WTC11 (cell line): ENCODE results near the gene IKBKG. TPM values are rescaled to one million over a fixed set of nuclear protein-coding genes. Genes with fewer than 3 reads are reported as not detected.

Experiments used
- ATAC-seq: fragments of 200-7000 bp; cut with Tn5 transposase; 2 replicates; pipeline ENCODE4 v1.10.0; 2021; ENCODE audit warnings: mild to moderate bottlenecking, moderate library complexity
- CTCF ChIA-PET: fragments of 300-600 bp; sonication (Branson Sonifier 250); formaldehyde crosslinking; loops from one replicate; lab custom pipeline; 2021; ENCODE audit warnings: antibody characterized with exemption; lab: Charles Lee
- POLR2A ChIA-PET: fragments of 350-600 bp; sonication (Branson Sonifier 250); formaldehyde crosslinking; loops from one replicate; lab custom pipeline; 2021; ENCODE audit warnings: antibody characterized with exemption; lab: Charles Lee
- DNase-seq: peaks from one replicate; pipeline ENCODE4 v3.0.0; 2021; ENCODE audit warnings: low spot score
- H3K27ac Mint-ChIP-seq: 2 replicates; pipeline ENCODE4 v1.8.0; 2021; ENCODE audit warnings: mixed read lengths
- H3K27me3 Mint-ChIP-seq: 2 replicates; pipeline ENCODE4 v1.8.0; 2021; ENCODE audit warnings: low read depth, mild to moderate bottlenecking, moderate library complexity, mixed read lengths
- H3K36me3 Mint-ChIP-seq: 2 replicates; pipeline ENCODE4 v1.8.0; 2021; ENCODE audit warnings: mixed read lengths
- H3K4me1 Mint-ChIP-seq: 2 replicates; pipeline ENCODE4 v1.8.0; 2022; ENCODE audit warnings: mixed read lengths
- H3K4me3 Mint-ChIP-seq: 2 replicates; pipeline ENCODE4 v1.8.0; 2021; ENCODE audit warnings: mild to moderate bottlenecking, moderate library complexity, mixed read lengths
- H3K9me3 Mint-ChIP-seq: 2 replicates; pipeline ENCODE4 v1.8.0; 2021; ENCODE audit warnings: mixed read lengths
- ARID4B ChIP-seq: sonication (generic); formaldehyde crosslinking; IDR thresholded peaks from 2 replicates; pipeline ENCODE4 v1.8.0; 2023; ENCODE audit warnings: missing genetic modification reagents, mild to moderate bottlenecking, borderline replicate concordance
- ATF1 ChIP-seq: sonication (generic); formaldehyde crosslinking; IDR thresholded peaks from 2 replicates; pipeline ENCODE4 v1.8.1; 2023; ENCODE audit warnings: mild to moderate bottlenecking, moderate library complexity, missing genetic modification reagents
- HMGXB4 ChIP-seq: sonication (generic); formaldehyde crosslinking; IDR thresholded peaks from 2 replicates; pipeline ENCODE4 v1.8.1; 2023; ENCODE audit warnings: mild to moderate bottlenecking, moderate library complexity, missing genetic modification reagents
- JUN ChIP-seq: sonication (generic); formaldehyde crosslinking; IDR thresholded peaks from 2 replicates; pipeline ENCODE4 v1.8.0; 2023; ENCODE audit warnings: mild to moderate bottlenecking, missing genetic modification reagents
- KAT7 ChIP-seq: sonication (generic); formaldehyde crosslinking; IDR thresholded peaks from 2 replicates; pipeline ENCODE4 v1.8.1; 2023; ENCODE audit warnings: missing genetic modification reagents, mild to moderate bottlenecking, borderline replicate concordance
- MXD4 ChIP-seq: fragments of 250-450 bp; sonication (Bioruptor Pico); IDR thresholded peaks from 2 replicates; pipeline ENCODE4 v1.8.0; 2021; ENCODE audit warnings: mild to moderate bottlenecking, moderate library complexity, borderline replicate concordance
- NR3C1 ChIP-seq: sonication (generic); formaldehyde crosslinking; conservative IDR thresholded peaks from 2 replicates; pipeline ENCODE4 v1.8.1; 2023; ENCODE audit warnings: low read depth, mild to moderate bottlenecking, missing genetic modification reagents
- SMAD3 ChIP-seq: sonication (generic); formaldehyde crosslinking; IDR thresholded peaks from 2 replicates; pipeline ENCODE4 v1.8.0; 2022; ENCODE audit warnings: missing genetic modification reagents, mild to moderate bottlenecking, borderline replicate concordance
- SMAD4 ChIP-seq: sonication (generic); formaldehyde crosslinking; IDR thresholded peaks from 2 replicates; pipeline ENCODE4 v1.8.0; 2022; ENCODE audit warnings: mild to moderate bottlenecking, missing genetic modification reagents
- SP1 ChIP-seq: sonication (generic); formaldehyde crosslinking; conservative IDR thresholded peaks from 2 replicates; pipeline ENCODE4 v1.8.1; 2022; ENCODE audit warnings: missing genetic modification reagents
- TCF7 ChIP-seq: sonication (generic); formaldehyde crosslinking; IDR thresholded peaks from 2 replicates; pipeline ENCODE4 v1.8.0; 2022; ENCODE audit warnings: mild to moderate bottlenecking, low read depth, missing genetic modification reagents, moderate library complexity
- TEAD1 ChIP-seq: sonication (generic); formaldehyde crosslinking; IDR thresholded peaks from 2 replicates; pipeline ENCODE4 v1.8.0; 2022; ENCODE audit warnings: mild to moderate bottlenecking, missing genetic modification reagents
- ZNF263 ChIP-seq: sonication (generic); formaldehyde crosslinking; IDR thresholded peaks from 2 replicates; pipeline ENCODE4 v1.8.1; 2022; ENCODE audit warnings: low read depth, mild to moderate bottlenecking, moderate library complexity, missing genetic modification reagents
- total RNA-seq: library from RNA; stranded (reverse); gene quantifications from 3 replicates; pipeline ENCODE4 v1.2.3, GENCODE V29; 2021

IKBKG gene
- total RNA-seq, 1 experiment from 2014 or later: 29.1 TPM

GRCh38 chrX:154541896-154542722 lies 5.3 kb upstream of the IKBKG start (continued):
- TF ChIP-seq ARID4B (CRISPR knock-in tag): no peak

GRCh38 chrX:154542723-154543424 lies 4.5 kb upstream of the IKBKG start:
- DNase-seq: no peak
- Mint-ChIP-seq H3K4me3 (no peak overlapping the region), H3K4me1 (peaks cover 6% of the 10 kb centered on the region), H3K27me3 (no peaks in the 10 kb centered on the region), H3K27ac (no peak overlapping the region), H3K9me3 (no peaks in the 10 kb centered on the region), H3K36me3 (peaks cover 10% of the 10 kb centered on the region)
- TF ChIP-seq KAT7 (CRISPR knock-in tag) (no peak), ZNF263 (CRISPR knock-in tag) (no peak), TEAD1 (no peak), ATF1 (CRISPR knock-in tag) (no peak), SMAD3 (CRISPR knock-in tag) (no peak)
- POLR2A ChIA-PET: no interaction called here
- no peak for ATAC-seq
- CTCF ChIA-PET: no interaction called here

- ATAC-seq: no peak
- peak overlapping the region; percentile 76 for H3K4me3 Mint-ChIP-seq
- TF ChIP-seq MXD4 (CRISPR knock-in tag): no peak
- no peak for TF ChIP-seq KAT7 (CRISPR knock-in tag)
- TF ChIP-seq TCF7: no peak
- TF ChIP-seq SMAD4 (CRISPR knock-in tag): no peak
- TF ChIP-seq JUN: no peak
- no peaks in the 10 kb centered on the region for H3K9me3 Mint-ChIP-seq
- peaks cover 7% of the 10 kb centered on the region for H3K36me3 Mint-ChIP-seq
- no peak overlapping the region; the same call in 1 of the 2 replicates for H3K27ac Mint-ChIP-seq
- ChIA-PET POLR2A (no interaction called here), CTCF (no interaction called here)
- H3K27me3 Mint-ChIP-seq: no peaks in the 10 kb centered on the region
- no peak for DNase-seq
- H3K4me1 Mint-ChIP-seq: peaks cover 11% of the 10 kb centered on the region
Observed at GRCh38 chrX:154545673-154546274, 1.6 kb upstream of the IKBKG start.

- POLR2A ChIA-PET: interaction anchor here (1.6 kb wide), 1 partner anchor 29 kb away, joined by 3 read pairs; no protein-coding TSS in a partner anchor
- peaks cover 7% of the 10 kb centered on the region for H3K36me3 Mint-ChIP-seq
- ATAC-seq (peak; percentile 74), DNase-seq (peak; percentile 67)
- no peaks in the 10 kb centered on the region for H3K27me3 Mint-ChIP-seq
- H3K4me3 Mint-ChIP-seq: peak within 1 kb of the TSS; percentile 97
- TF ChIP-seq SP1 (CRISPR knock-in tag): peak; percentile 83
- no peak for TF ChIP-seq NR3C1 (CRISPR knock-in tag)
- TF ChIP-seq HMGXB4 (CRISPR knock-in tag): peak; percentile 16; the same call in 1 of the 2 replicates
- CTCF ChIA-PET: interaction anchor here (0.6 to 1.0 kb wide), 4 partner anchors 14 to 466 kb away, joined by 3 to 7 read pairs (median 4); partner anchors contain the start of gene SLC10A3
- no peaks in the 10 kb centered on the region for H3K9me3 Mint-ChIP-seq
- peak within 1 kb of the TSS; percentile 98 for H3K27ac Mint-ChIP-seq
- H3K4me1 Mint-ChIP-seq: peaks cover 11% of the 10 kb centered on the region
Observed at GRCh38 chrX:154546354-154547244, 821 bp upstream of the IKBKG start, which contains the start of gene G6PD. TSS of gene G6PD (minus strand) at chrX:154546846. CDS start at chrX:154546155, 691 bp downstream.
